HEK293T (cell line): Measurements from ENCODE around the gene EMX1.

ENCODE experiments used
- CTCF ChIA-PET: fragments of 350-600 bp; formaldehyde crosslinking; extraction: SDS; loops from one replicate; lab custom pipeline; 2021; ENCODE audit warnings: antibody characterized with exemption, inconsistent platforms; lab: Yijun Ruan, JAX
- POLR2A ChIA-PET: fragments of 350-600 bp; formaldehyde crosslinking; extraction: SDS; loops from one replicate; lab custom pipeline; 2020; ENCODE audit warnings: antibody characterized with exemption, inconsistent platforms; lab: Yijun Ruan, JAX
- DNase-seq: peaks from one replicate; pipeline ENCODE4 v3.0.0; 2012; ENCODE audit warnings: mixed read lengths; ENCODE audit errors: extremely low spot score
- ARNT ChIP-seq: fragments of 450-650 bp; IDR thresholded peaks from 2 replicates; pipeline ENCODE4 v1.6.1; 2017; ENCODE audit warnings: mild to moderate bottlenecking
- BHLHE40 ChIP-seq: fragments of 450-650 bp; IDR thresholded peaks from 2 replicates; pipeline ENCODE4 v1.6.1; 2016; ENCODE audit warnings: mild to moderate bottlenecking, moderate library complexity, borderline replicate concordance
- CTBP1 ChIP-seq: fragments of 450-650 bp; IDR thresholded peaks from 2 replicates; pipeline ENCODE4 v1.6.1; 2016; ENCODE audit warnings: borderline replicate concordance
- ELF4 ChIP-seq: fragments of 450-650 bp; IDR thresholded peaks from 2 replicates; pipeline ENCODE4 v1.6.1; 2017; ENCODE audit warnings: antibody characterized with exemption
- FOXA1 ChIP-seq: fragments of 450-650 bp; IDR thresholded peaks from 2 replicates; pipeline ENCODE4 v1.6.1; 2016; ENCODE audit warnings: mild to moderate bottlenecking
- FOXK2 ChIP-seq: fragments of 450-650 bp; IDR thresholded peaks from 2 replicates; pipeline ENCODE4 v1.6.1; 2016; ENCODE audit warnings: mild to moderate bottlenecking
- FOXM1 ChIP-seq: fragments of 450-650 bp; IDR thresholded peaks from 2 replicates; pipeline ENCODE4 v1.6.1; 2017; ENCODE audit warnings: mild to moderate bottlenecking, borderline replicate concordance
- HDGF ChIP-seq: fragments of 450-650 bp; IDR thresholded peaks from 2 replicates; pipeline ENCODE4 v1.6.1; 2017; ENCODE audit warnings: antibody characterized with exemption, borderline replicate concordance
- L3MBTL2 ChIP-seq: fragments of 450-650 bp; conservative IDR thresholded peaks from 2 replicates; pipeline ENCODE4 v1.6.1; 2016; ENCODE audit warnings: mild to moderate bottlenecking
- LEF1 ChIP-seq: fragments of 450-650 bp; IDR thresholded peaks from 2 replicates; pipeline ENCODE4 v1.6.1; 2017; ENCODE audit warnings: mild to moderate bottlenecking, borderline replicate concordance
- NFRKB ChIP-seq: fragments of 450-650 bp; IDR thresholded peaks from 2 replicates; pipeline ENCODE4 v1.6.1; 2016; ENCODE audit warnings: mild to moderate bottlenecking, moderate library complexity
- PKNOX1 ChIP-seq: fragments of 450-650 bp; IDR thresholded peaks from 2 replicates; pipeline ENCODE4 v1.6.1; 2016
- SP1 ChIP-seq: fragments of 450-650 bp; IDR thresholded peaks from 2 replicates; pipeline ENCODE4 v1.6.1; 2017
- SUZ12 ChIP-seq: fragments of 450-650 bp; IDR thresholded peaks from 2 replicates; pipeline ENCODE4 v1.6.1; 2016; ENCODE audit warnings: mild to moderate bottlenecking
- TARDBP ChIP-seq: fragments of 450-650 bp; IDR thresholded peaks from 2 replicates; pipeline ENCODE4 v1.6.1; 2016
- ZNF384 ChIP-seq: fragments of 450-650 bp; IDR thresholded peaks from 2 replicates; pipeline ENCODE4 v1.6.1; 2016

The EMX1 gene

GRCh38 chr2:72949642-72950041 lies 32.3 kb downstream of the EMX1 start:
- no peak for DNase-seq
- ChIA-PET CTCF (no interaction called here), POLR2A (no interaction called here)
- no peak for TF ChIP-seq FOXA1
- no peak for TF ChIP-seq SP1
- TF ChIP-seq FOXK2: no peak
- no peak for TF ChIP-seq HDGF
- TF ChIP-seq PKNOX1: no peak
- TF ChIP-seq ELF4: no peak
- TF ChIP-seq LEF1: no peak
- TF ChIP-seq BHLHE40: no peak
- no peak for TF ChIP-seq FOXM1
- TF ChIP-seq L3MBTL2: no peak
- TF ChIP-seq ZNF384: no peak
- TF ChIP-seq CTBP1: no peak
- TF ChIP-seq NFRKB: no peak
- no peak for TF ChIP-seq SUZ12
- no peak for TF ChIP-seq TARDBP
- no peak for TF ChIP-seq ARNT

GRCh38 chr2:72950558-72951255 lies 33.4 kb downstream of the EMX1 start:
- TF ChIP-seq HDGF: no peak
- no peak for TF ChIP-seq ZNF384
- no peak for TF ChIP-seq ELF4
- no peak for TF ChIP-seq NFRKB
- no peak for TF ChIP-seq PKNOX1
- TF ChIP-seq ARNT: no peak
- no peak for TF ChIP-seq FOXA1
- no peak for TF ChIP-seq CTBP1
- POLR2A ChIA-PET: no interaction called here
- CTCF ChIA-PET: no interaction called here
- DNase-seq: no peak

- CTCF ChIA-PET: interaction anchor here (0.6 kb wide), 1 partner anchor 47 kb away, joined by 3 read pairs; no protein-coding TSS in a partner anchor
- no peak for TF ChIP-seq ARNT
- no peak for TF ChIP-seq SUZ12
- TF ChIP-seq FOXA1: no peak
- no peak for TF ChIP-seq CTBP1
- TF ChIP-seq NFRKB: no peak
- no peak for TF ChIP-seq FOXK2
- no peak for TF ChIP-seq L3MBTL2
- no peak for TF ChIP-seq LEF1
- TF ChIP-seq ZNF384: no peak
- no peak for TF ChIP-seq FOXM1
- POLR2A ChIA-PET: no interaction called here
- DNase-seq: no peak
Measured at GRCh38 chr2:72951303-72952095, 34.2 kb downstream of the EMX1 start.

- TF ChIP-seq FOXM1: no peak
- no peak for TF ChIP-seq SUZ12
- no peak for TF ChIP-seq FOXK2
- TF ChIP-seq ELF4: no peak
- TF ChIP-seq HDGF: no peak
- no peak for TF ChIP-seq FOXA1
- TF ChIP-seq LEF1: no peak
- TF ChIP-seq NFRKB: no peak
- TF ChIP-seq TARDBP: no peak
- no peak for TF ChIP-seq ARNT
- no peak for TF ChIP-seq SP1
- no peak for TF ChIP-seq PKNOX1
- no peak for TF ChIP-seq BHLHE40
- POLR2A ChIA-PET: no interaction called here
- CTCF ChIA-PET: interaction anchor here (0.6 to 1.4 kb wide), 3 partner anchors 22 to 57 kb away, joined by 3 to 5 read pairs (median 3); no protein-coding TSS in a partner anchor
- DNase-seq: no peak
Measured at GRCh38 chr2:72952110-72952823, 34.9 kb downstream of the EMX1 start.

GRCh38 chr2:72952961-72953360 lies 35.6 kb downstream of the EMX1 start:
- no peak for DNase-seq
- ChIA-PET POLR2A (interaction anchor here (1.4 kb wide), 1 partner anchor 60 kb away, joined by 4 read pairs; no protein-coding TSS in a partner anchor), CTCF (interaction anchor here (0.8 to 1.4 kb wide), 2 partner anchors 21 to 57 kb away, joined by 3 to 5 read pairs; no protein-coding TSS in a partner anchor)
- TF ChIP-seq FOXK2: no peak
